Measurements from ENCODE around the gene METTL15.

METTL15 gene

GRCh38 chr11:28137366-28137765 is 29.2 kb downstream of the METTL15 start:
- H3K9ac ChIP-seq (ENCODE audit: low read depth in 1 of 2, low read length in 2 of 2): no peak overlapping the region
- peaks cover 0 to 13% of the 10 kb centered on the region in 2 donors for H3K36me3 ChIP-seq (ENCODE audit: control insufficient read depth in 2 of 2, insufficient read depth in 2 of 2, low read length in 2 of 2)
- no peaks in the 10 kb centered on the region for H3K27me3 ChIP-seq (ENCODE audit: control insufficient read depth in 2 of 2, insufficient read depth in 2 of 2, low read length in 2 of 2)
- H3K9me3 ChIP-seq (ENCODE audit: control insufficient read depth in 2 of 2, low read length in 2 of 2): peaks cover 0 to 10% of the 10 kb centered on the region in 2 donors
- H3K4me1 ChIP-seq (ENCODE audit: control insufficient read depth in 2 of 2, insufficient read depth in 2 of 2, low read length in 2 of 2): no peaks in the 10 kb centered on the region
- H3K4me3 ChIP-seq (ENCODE audit: low read length in 2 of 2): no peak overlapping the region
- H3K27ac ChIP-seq (ENCODE audit: low read depth in 2 of 2, low read length in 2 of 2): no peak overlapping the region

- no peak overlapping the region for H3K27ac ChIP-seq (ENCODE audit: low read depth in 2 of 2, low read length in 2 of 2)
- peaks cover 0 to 13% of the 10 kb centered on the region in 2 donors for H3K36me3 ChIP-seq (ENCODE audit: control insufficient read depth in 2 of 2, insufficient read depth in 2 of 2, low read length in 2 of 2)
- no peaks in the 10 kb centered on the region for H3K27me3 ChIP-seq (ENCODE audit: control insufficient read depth in 2 of 2, insufficient read depth in 2 of 2, low read length in 2 of 2)
- no peaks in the 10 kb centered on the region for H3K4me1 ChIP-seq (ENCODE audit: control insufficient read depth in 2 of 2, insufficient read depth in 2 of 2, low read length in 2 of 2)
- no peak overlapping the region for H3K9ac ChIP-seq (ENCODE audit: low read depth in 1 of 2, low read length in 2 of 2)
- peaks cover 0 to 10% of the 10 kb centered on the region in 2 donors for H3K9me3 ChIP-seq (ENCODE audit: control insufficient read depth in 2 of 2, low read length in 2 of 2)
- H3K4me3 ChIP-seq (ENCODE audit: low read length in 2 of 2): no peak overlapping the region
These were observed 29.6 kb downstream of the METTL15 start for GRCh38 chr11:28137832-28138231.

- Histone ChIP-seq H3K9me3 (ENCODE audit: control insufficient read depth in 2 of 2, low read length in 2 of 2) (peaks cover 0 to 10% of the 10 kb centered on the region in 2 donors), H3K4me1 (ENCODE audit: control insufficient read depth in 2 of 2, insufficient read depth in 2 of 2, low read length in 2 of 2) (no peaks in the 10 kb centered on the region), H3K36me3 (ENCODE audit: control insufficient read depth in 2 of 2, insufficient read depth in 2 of 2, low read length in 2 of 2) (peaks cover 0 to 13% of the 10 kb centered on the region in 2 donors), H3K4me3 (ENCODE audit: low read length in 2 of 2) (no peak overlapping the region), H3K27me3 (ENCODE audit: control insufficient read depth in 2 of 2, insufficient read depth in 2 of 2, low read length in 2 of 2) (no peaks in the 10 kb centered on the region), H3K9ac (ENCODE audit: low read depth in 1 of 2, low read length in 2 of 2) (no peak overlapping the region), H3K27ac (ENCODE audit: low read depth in 2 of 2, low read length in 2 of 2) (no peak overlapping the region)
These were observed 31.7 kb downstream of the METTL15 start for GRCh38 chr11:28139841-28140415.

GRCh38 chr11:28140689-28141455 is 32.7 kb downstream of the METTL15 start:
- Histone ChIP-seq H3K27me3 (ENCODE audit: control insufficient read depth in 2 of 2, insufficient read depth in 2 of 2, low read length in 2 of 2) (no peaks in the 10 kb centered on the region), H3K27ac (ENCODE audit: low read depth in 2 of 2, low read length in 2 of 2) (no peak overlapping the region), H3K4me1 (ENCODE audit: control insufficient read depth in 2 of 2, insufficient read depth in 2 of 2, low read length in 2 of 2) (no peaks in the 10 kb centered on the region), H3K9me3 (ENCODE audit: control insufficient read depth in 2 of 2, low read length in 2 of 2) (peaks cover 0 to 10% of the 10 kb centered on the region in 2 donors), H3K36me3 (ENCODE audit: control insufficient read depth in 2 of 2, insufficient read depth in 2 of 2, low read length in 2 of 2) (peaks cover 0 to 13% of the 10 kb centered on the region in 2 donors), H3K9ac (ENCODE audit: low read depth in 1 of 2, low read length in 2 of 2) (no peak overlapping the region), H3K4me3 (ENCODE audit: low read length in 2 of 2) (no peak overlapping the region)

GRCh38 chr11:28142724-28143123 is 34.5 kb downstream of the METTL15 start:
- Histone ChIP-seq H3K4me1 (ENCODE audit: control insufficient read depth in 2 of 2, insufficient read depth in 2 of 2, low read length in 2 of 2) (no peaks in the 10 kb centered on the region), H3K9ac (ENCODE audit: low read depth in 1 of 2, low read length in 2 of 2) (no peak overlapping the region), H3K27ac (ENCODE audit: low read depth in 2 of 2, low read length in 2 of 2) (no peak overlapping the region), H3K9me3 (ENCODE audit: control insufficient read depth in 2 of 2, low read length in 2 of 2) (peaks cover 0 to 10% of the 10 kb centered on the region in 2 donors), H3K27me3 (ENCODE audit: control insufficient read depth in 2 of 2, insufficient read depth in 2 of 2, low read length in 2 of 2) (no peaks in the 10 kb centered on the region), H3K4me3 (ENCODE audit: low read length in 2 of 2) (no peak overlapping the region), H3K36me3 (ENCODE audit: control insufficient read depth in 2 of 2, insufficient read depth in 2 of 2, low read length in 2 of 2) (peaks cover 0 to 9% of the 10 kb centered on the region in 2 donors)

GRCh38 chr11:28144808-28145207 is 36.6 kb downstream of the METTL15 start:
- H3K36me3 ChIP-seq (ENCODE audit: control insufficient read depth in 2 of 2, insufficient read depth in 2 of 2, low read length in 2 of 2): peaks cover 0 to 1% of the 10 kb centered on the region in 2 donors
- no peaks in the 10 kb centered on the region for H3K27me3 ChIP-seq (ENCODE audit: control insufficient read depth in 2 of 2, insufficient read depth in 2 of 2, low read length in 2 of 2)
- no peak overlapping the region for H3K4me3 ChIP-seq (ENCODE audit: low read length in 2 of 2)
- no peaks in the 10 kb centered on the region for H3K4me1 ChIP-seq (ENCODE audit: control insufficient read depth in 2 of 2, insufficient read depth in 2 of 2, low read length in 2 of 2)
- H3K27ac ChIP-seq (ENCODE audit: low read depth in 2 of 2, low read length in 2 of 2): no peak overlapping the region
- H3K9me3 ChIP-seq (ENCODE audit: control insufficient read depth in 2 of 2, low read length in 2 of 2): peaks cover 0 to 5% of the 10 kb centered on the region in 2 donors
- no peak overlapping the region for H3K9ac ChIP-seq (ENCODE audit: low read depth in 1 of 2, low read length in 2 of 2)

- Histone ChIP-seq H3K4me1 (ENCODE audit: control insufficient read depth in 2 of 2, insufficient read depth in 2 of 2, low read length in 2 of 2) (no peaks in the 10 kb centered on the region), H3K27me3 (ENCODE audit: control insufficient read depth in 2 of 2, insufficient read depth in 2 of 2, low read length in 2 of 2) (no peaks in the 10 kb centered on the region), H3K4me3 (ENCODE audit: low read length in 2 of 2) (no peak overlapping the region), H3K36me3 (ENCODE audit: control insufficient read depth in 2 of 2, insufficient read depth in 2 of 2, low read length in 2 of 2) (no peaks in the 10 kb centered on the region), H3K9ac (ENCODE audit: low read depth in 1 of 2, low read length in 2 of 2) (no peak overlapping the region), H3K9me3 (ENCODE audit: control insufficient read depth in 2 of 2, low read length in 2 of 2) (no peaks in the 10 kb centered on the region), H3K27ac (ENCODE audit: low read depth in 2 of 2, low read length in 2 of 2) (no peak overlapping the region)
These were observed 38.0 kb downstream of the METTL15 start for GRCh38 chr11:28146123-28146751.

- Histone ChIP-seq H3K4me1 (ENCODE audit: control insufficient read depth in 2 of 2, insufficient read depth in 2 of 2, low read length in 2 of 2) (no peaks in the 10 kb centered on the region), H3K9me3 (ENCODE audit: control insufficient read depth in 2 of 2, low read length in 2 of 2) (no peaks in the 10 kb centered on the region), H3K27ac (ENCODE audit: low read depth in 2 of 2, low read length in 2 of 2) (no peak overlapping the region), H3K27me3 (ENCODE audit: control insufficient read depth in 2 of 2, insufficient read depth in 2 of 2, low read length in 2 of 2) (no peaks in the 10 kb centered on the region), H3K9ac (ENCODE audit: low read depth in 1 of 2, low read length in 2 of 2) (no peak overlapping the region), H3K36me3 (ENCODE audit: control insufficient read depth in 2 of 2, insufficient read depth in 2 of 2, low read length in 2 of 2) (peaks cover 3 to 6% of the 10 kb centered on the region in 2 donors), H3K4me3 (ENCODE audit: low read length in 2 of 2) (no peak overlapping the region)
These were observed 44.6 kb downstream of the METTL15 start for GRCh38 chr11:28152743-28153142.

- Histone ChIP-seq H3K4me1 (ENCODE audit: control insufficient read depth in 2 of 2, insufficient read depth in 2 of 2, low read length in 2 of 2) (no peaks in the 10 kb centered on the region), H3K36me3 (ENCODE audit: control insufficient read depth in 2 of 2, insufficient read depth in 2 of 2, low read length in 2 of 2) (peaks cover 3 to 9% of the 10 kb centered on the region in 2 donors), H3K27ac (ENCODE audit: low read depth in 2 of 2, low read length in 2 of 2) (no peak overlapping the region), H3K9ac (ENCODE audit: low read depth in 1 of 2, low read length in 2 of 2) (no peak overlapping the region), H3K9me3 (ENCODE audit: control insufficient read depth in 2 of 2, low read length in 2 of 2) (no peaks in the 10 kb centered on the region), H3K4me3 (ENCODE audit: low read length in 2 of 2) (no peak overlapping the region), H3K27me3 (ENCODE audit: control insufficient read depth in 2 of 2, insufficient read depth in 2 of 2, low read length in 2 of 2) (no peaks in the 10 kb centered on the region)
These were observed 45.4 kb downstream of the METTL15 start for GRCh38 chr11:28153586-28153985.

GRCh38 chr11:28168718-28169117 is 60.5 kb downstream of the METTL15 start:
- Histone ChIP-seq H3K27ac (ENCODE audit: low read depth in 2 of 2, low read length in 2 of 2) (no peak overlapping the region), H3K27me3 (ENCODE audit: control insufficient read depth in 2 of 2, insufficient read depth in 2 of 2, low read length in 2 of 2) (no peaks in the 10 kb centered on the region), H3K9ac (ENCODE audit: low read depth in 1 of 2, low read length in 2 of 2) (no peak overlapping the region), H3K4me1 (ENCODE audit: control insufficient read depth in 2 of 2, insufficient read depth in 2 of 2, low read length in 2 of 2) (no peaks in the 10 kb centered on the region), H3K9me3 (ENCODE audit: control insufficient read depth in 2 of 2, low read length in 2 of 2) (peaks cover 0 to 3% of the 10 kb centered on the region in 2 donors), H3K36me3 (ENCODE audit: control insufficient read depth in 2 of 2, insufficient read depth in 2 of 2, low read length in 2 of 2) (peaks cover 0 to 2% of the 10 kb centered on the region in 2 donors), H3K4me3 (ENCODE audit: low read length in 2 of 2) (no peak overlapping the region)

All from mucosa of rectum (tissue), 2 donors.